RWPE1 (cell line): ENCODE measurements around the gene VTI1A.

Source experiments
- CTCF ChIA-PET: fragments of 350-600 bp; sonication (Branson Sonifier 250); formaldehyde crosslinking; extraction: SDS; loops from one replicate; lab custom pipeline; 2021; lab: Yijun Ruan, JAX
- POLR2A ChIA-PET: fragments of 400-600 bp; formaldehyde crosslinking; extraction: SDS; loops from one replicate; lab custom pipeline; 2020; ENCODE audit warnings: antibody characterized with exemption; ENCODE audit not compliant: low non-redundant PET; lab: Yijun Ruan, JAX
- DNase-seq: peaks from one replicate; pipeline ENCODE4 v3.0.0; 2012; ENCODE audit warnings: low spot score
- H3K27ac ChIP-seq: fragments of 450-650 bp; 2 replicates; pipeline ENCODE4 v1.5.1; 2017
- CTCF ChIP-seq: fragments of 450-650 bp; conservative IDR thresholded peaks from 2 replicates; pipeline ENCODE4 v1.5.1; 2017; ENCODE audit warnings: low read depth, mild to moderate bottlenecking

Gene VTI1A

DNA sequence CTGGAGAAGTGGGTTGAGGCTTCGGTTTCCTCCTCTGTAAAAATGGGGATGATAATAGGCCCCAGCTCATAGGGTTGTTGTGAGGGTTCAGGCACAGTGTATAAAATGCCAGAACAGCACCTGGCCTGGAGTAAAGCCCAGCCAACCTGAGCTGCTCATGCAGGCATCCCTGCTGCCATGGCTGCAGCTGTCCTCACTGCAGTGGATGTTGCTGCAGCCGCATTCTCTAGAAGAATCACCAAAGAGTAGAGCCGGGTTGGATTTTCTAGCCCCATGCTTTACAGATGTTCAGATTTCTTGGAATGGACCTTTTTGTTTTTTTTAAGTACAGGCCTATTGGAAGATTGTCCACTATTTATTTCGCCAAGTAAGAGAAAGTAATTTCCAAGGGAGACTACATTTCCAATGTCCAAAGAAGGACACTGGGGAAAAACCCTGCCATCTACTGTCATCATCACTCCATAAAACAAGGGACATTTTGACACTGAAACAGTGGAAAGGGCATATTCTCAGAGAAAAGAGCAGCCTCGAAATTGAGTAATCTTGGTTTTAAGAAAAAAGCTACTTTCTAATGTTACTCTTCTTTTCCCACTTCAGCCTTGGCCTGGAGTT lies 355.5 kb downstream of the VTI1A start:
- CTCF ChIA-PET, result no interaction called here
- POLR2A ChIA-PET, result no interaction called here
- no peak for DNase-seq
- TF ChIP-seq CTCF, result no peak
- no peak overlapping the region for H3K27ac ChIP-seq

- no peak for TF ChIP-seq CTCF
- ChIA-PET POLR2A (no interaction called here), CTCF (interaction anchor here (0.6 to 0.7 kb wide), 3 partner anchors 21 to 332 kb away, joined by 3 read pairs; no protein-coding TSS in a partner anchor)
- DNase-seq, result no peak
- H3K27ac ChIP-seq, result peak overlapping the region; percentile 36; the same call in 1 of the 2 replicates
These were observed 357.0 kb downstream of the VTI1A start for GRCh38 chr10:112803961-112804401.

DNA sequence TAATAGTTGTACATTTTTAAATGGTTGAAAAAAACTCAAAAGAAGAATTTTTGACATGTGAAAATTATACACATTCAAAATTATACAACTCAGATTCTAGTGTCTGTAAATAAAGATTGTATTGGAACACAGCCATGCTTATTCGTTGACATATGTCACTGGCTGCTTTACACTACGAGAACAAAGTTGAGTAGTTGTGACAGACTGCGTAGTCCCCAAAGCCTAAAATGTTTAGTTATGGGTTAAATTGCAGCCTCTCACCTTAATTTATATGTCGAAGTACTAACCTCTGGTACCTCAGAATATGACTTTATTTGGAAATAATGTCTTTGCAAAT lies 358.2 kb downstream of the VTI1A start:
- POLR2A ChIA-PET, result no interaction called here
- no peak overlapping the region for H3K27ac ChIP-seq
- CTCF ChIA-PET, result interaction anchor here (0.6 kb wide), 2 partner anchors 51 to 406 kb away, joined by 3 to 7 read pairs; no protein-coding TSS in a partner anchor
- DNase-seq, result no peak
- no peak for TF ChIP-seq CTCF

DNA sequence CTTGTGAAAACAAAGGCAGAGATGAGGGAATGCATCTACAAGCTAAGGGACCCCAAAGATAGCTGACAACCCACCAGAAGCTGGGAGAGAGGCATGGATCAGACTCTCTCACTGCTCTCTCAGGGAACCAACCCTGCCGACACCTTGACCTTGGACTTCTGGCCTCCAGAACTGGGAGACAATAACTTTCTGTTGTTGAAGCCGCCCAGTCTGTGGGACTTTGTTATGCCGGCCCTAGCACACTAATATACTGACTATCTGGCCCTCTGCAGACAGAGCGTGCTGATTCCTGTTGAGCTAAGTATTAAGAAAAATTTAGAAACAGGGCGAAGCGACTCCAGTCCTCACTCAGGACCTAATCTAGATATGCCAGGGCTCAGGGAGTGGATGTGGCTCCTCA lies 358.7 kb downstream of the VTI1A start:
- CTCF ChIA-PET, result interaction anchor here (0.7 kb wide), 1 partner anchor 15 kb away, joined by 3 read pairs; no protein-coding TSS in a partner anchor
- no peak overlapping the region for H3K27ac ChIP-seq
- POLR2A ChIA-PET, result no interaction called here
- TF ChIP-seq CTCF, result no peak
- DNase-seq, result no peak

DNA sequence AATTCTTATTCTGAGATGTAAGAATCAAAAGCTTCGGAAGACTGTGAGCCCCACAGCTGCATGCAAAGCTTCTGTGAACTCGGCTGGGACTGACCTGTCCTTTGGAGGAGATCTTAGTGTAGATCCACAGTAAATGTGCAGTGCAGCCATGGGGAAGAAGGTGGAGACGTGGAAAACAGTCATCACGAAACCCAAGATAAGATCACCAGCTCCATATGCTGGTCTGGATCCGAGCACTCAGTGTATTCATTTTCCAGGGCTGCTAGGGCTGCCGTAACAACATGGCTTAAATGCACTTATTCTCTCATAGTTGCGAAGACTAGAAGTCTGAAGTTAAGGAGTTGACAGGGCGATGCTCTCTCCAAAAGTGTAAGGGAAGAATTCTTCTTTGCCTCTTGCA lies 360.0 kb downstream of the VTI1A start:
- no peak for TF ChIP-seq CTCF
- POLR2A ChIA-PET, result no interaction called here
- CTCF ChIA-PET, result no interaction called here
- no peak for DNase-seq
- no peak overlapping the region for H3K27ac ChIP-seq

- ChIA-PET POLR2A (no interaction called here), CTCF (no interaction called here)
- TF ChIP-seq CTCF, result no peak
- no peak overlapping the region for H3K27ac ChIP-seq
- DNase-seq, result no peak
These were observed 362.7 kb downstream of the VTI1A start for GRCh38 chr10:112809736-112810135.
